DND-41 (cell line): Measurements from ENCODE around the gene IP6K3.

Experiments used
- ATAC-seq: fragments of 200-7000 bp; cut with Tn5 transposase; 3 replicates; pipeline ENCODE4 v1.9.1; 2021; ENCODE audit warnings: low read depth; ENCODE audit not compliant: insufficient read depth
- DNase-seq: peaks from one replicate; pipeline ENCODE4 v3.0.0-alpha.2; 2020
- H2AFZ ChIP-seq: 2 replicates; pipeline ENCODE4 v1.6.0; 2012; ENCODE audit warnings: low read depth, low read length
- H3K27ac ChIP-seq: 2 replicates; pipeline ENCODE4 v1.5.1; 2012; ENCODE audit warnings: low read length, inconsistent platforms
- H3K27me3 ChIP-seq: fragments of 200-600 bp; sonication (generic); 2 replicates; pipeline ENCODE4 v1.6.0; 2012; ENCODE audit warnings: low read length, mild to moderate bottlenecking, inconsistent platforms; ENCODE audit not compliant: insufficient read depth, poor library complexity
- H3K36me3 ChIP-seq: 2 replicates; pipeline ENCODE4 v1.5.1; 2012; ENCODE audit warnings: low read length, inconsistent platforms; ENCODE audit not compliant: insufficient read depth
- H3K4me1 ChIP-seq: 2 replicates; pipeline ENCODE4 v1.5.1; 2012; ENCODE audit warnings: mild to moderate bottlenecking, low read length; ENCODE audit not compliant: insufficient read depth
- H3K4me2 ChIP-seq: 2 replicates; pipeline ENCODE4 v1.6.0; 2012; ENCODE audit warnings: mild to moderate bottlenecking, moderate library complexity, low read length, inconsistent platforms; ENCODE audit not compliant: insufficient read depth
- H3K4me3 ChIP-seq, 2 experiments: fragments of 200-600 bp in 1 of 2; shearing (Covaris generic) in 1 of 2; 2 replicates each; pipeline ENCODE4 v1.5.1; 2012 to 2016; ENCODE audit warnings: inconsistent platforms in 2 of 2, low read length in 2 of 2, mild to moderate bottlenecking in 2 of 2, low read depth in 1 of 2, moderate library complexity in 1 of 2
- H3K79me2 ChIP-seq: 2 replicates; pipeline ENCODE4 v1.6.0; 2012; ENCODE audit warnings: low read length, inconsistent platforms; ENCODE audit not compliant: insufficient read depth
- H3K9ac ChIP-seq: 2 replicates; pipeline ENCODE4 v1.6.0; 2012; ENCODE audit warnings: low read depth, mild to moderate bottlenecking, inconsistent platforms, low read length, moderate library complexity
- H3K9me3 ChIP-seq: 2 replicates; pipeline ENCODE4 v1.5.1; 2012; ENCODE audit warnings: low read length, moderate library complexity, mild to moderate bottlenecking, inconsistent platforms; ENCODE audit not compliant: insufficient read depth, severe bottlenecking
- H4K20me1 ChIP-seq: 2 replicates; pipeline ENCODE4 v1.6.0; 2012; ENCODE audit warnings: low read length; ENCODE audit not compliant: insufficient read depth
- EZH2 ChIP-seq: IDR thresholded peaks from 3 replicates; pipeline ENCODE4 v1.6.1; 2012; ENCODE audit warnings: borderline replicate concordance, low read depth, mild to moderate bottlenecking, moderate library complexity, low read length, inconsistent platforms; ENCODE audit not compliant: severe bottlenecking
- TF ChIP-seq, protein P1 (sequence below): IDR thresholded peaks from 2 replicates; pipeline ENCODE4 v1.5.1; 2012; ENCODE audit warnings: borderline replicate concordance, low read length, moderate library complexity, mild to moderate bottlenecking; ENCODE audit not compliant: poor library complexity, severe bottlenecking; ENCODE audit errors: extremely low read depth

The IP6K3 gene

DNA sequence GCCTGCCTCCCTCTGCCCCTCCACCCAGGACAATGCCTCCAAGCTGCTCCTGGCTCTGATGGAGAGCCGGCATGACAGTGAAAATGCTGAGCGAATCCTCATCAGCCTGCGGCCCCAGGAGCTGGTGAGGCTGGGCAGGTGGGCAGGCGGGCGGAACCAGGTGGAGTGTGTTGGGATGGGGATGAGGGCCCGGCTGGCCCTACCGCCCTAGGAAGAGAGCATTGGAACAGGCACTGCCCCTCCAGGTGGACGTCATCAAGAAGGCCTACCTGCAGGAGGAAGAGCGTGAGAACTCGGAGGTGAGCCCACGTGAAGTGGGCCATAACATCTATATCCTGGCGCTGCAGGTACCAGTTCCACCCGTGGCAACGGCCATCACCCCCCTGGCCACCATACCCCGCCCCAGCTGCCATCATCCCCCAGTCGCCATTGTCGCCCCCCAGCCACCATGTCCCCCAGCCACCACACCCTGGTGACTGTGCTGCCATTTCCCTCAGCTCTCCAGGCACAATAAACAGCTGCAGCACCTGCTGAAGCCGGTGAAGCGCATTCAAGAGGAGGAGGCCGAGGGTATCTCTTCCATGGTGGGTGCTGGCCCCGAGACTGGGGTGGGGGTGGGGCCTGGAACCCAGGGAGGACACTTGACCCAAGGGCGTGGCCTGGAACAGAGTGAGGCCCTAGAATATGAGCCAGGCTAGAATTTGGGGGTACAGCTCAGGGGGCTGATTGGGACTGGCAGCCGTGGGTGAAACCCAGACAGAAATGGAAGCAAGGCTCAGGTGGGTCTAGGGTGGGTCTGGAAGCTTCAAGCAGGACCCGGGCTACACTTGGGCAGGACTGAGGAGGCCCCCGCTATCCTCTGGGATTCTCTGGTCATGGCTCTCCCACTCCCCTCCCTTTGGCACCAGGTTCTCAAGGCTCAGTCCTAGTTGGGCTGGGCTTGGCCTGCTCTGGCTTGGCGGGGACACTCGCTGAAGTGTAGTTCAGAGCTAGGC lies 59.4 kb downstream of the IP6K3 start:
- TF ChIP-seq, protein P1, sequence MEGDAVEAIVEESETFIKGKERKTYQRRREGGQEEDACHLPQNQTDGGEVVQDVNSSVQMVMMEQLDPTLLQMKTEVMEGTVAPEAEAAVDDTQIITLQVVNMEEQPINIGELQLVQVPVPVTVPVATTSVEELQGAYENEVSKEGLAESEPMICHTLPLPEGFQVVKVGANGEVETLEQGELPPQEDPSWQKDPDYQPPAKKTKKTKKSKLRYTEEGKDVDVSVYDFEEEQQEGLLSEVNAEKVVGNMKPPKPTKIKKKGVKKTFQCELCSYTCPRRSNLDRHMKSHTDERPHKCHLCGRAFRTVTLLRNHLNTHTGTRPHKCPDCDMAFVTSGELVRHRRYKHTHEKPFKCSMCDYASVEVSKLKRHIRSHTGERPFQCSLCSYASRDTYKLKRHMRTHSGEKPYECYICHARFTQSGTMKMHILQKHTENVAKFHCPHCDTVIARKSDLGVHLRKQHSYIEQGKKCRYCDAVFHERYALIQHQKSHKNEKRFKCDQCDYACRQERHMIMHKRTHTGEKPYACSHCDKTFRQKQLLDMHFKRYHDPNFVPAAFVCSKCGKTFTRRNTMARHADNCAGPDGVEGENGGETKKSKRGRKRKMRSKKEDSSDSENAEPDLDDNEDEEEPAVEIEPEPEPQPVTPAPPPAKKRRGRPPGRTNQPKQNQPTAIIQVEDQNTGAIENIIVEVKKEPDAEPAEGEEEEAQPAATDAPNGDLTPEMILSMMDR = no peak
- TF ChIP-seq EZH2 = no peak
- Histone ChIP-seq H3K79me2 (no peaks in the 10 kb centered on the region), H3K36me3 (peaks cover 99% of the 10 kb centered on the region), H4K20me1 (0 out of 2 replicates have a peak, but pooled peaks cover 3% of the 10 kb centered on the region), H3K4me2 (no peak overlapping the region), H3K27me3 (no peaks in the 10 kb centered on the region), H3K9ac (no peak overlapping the region), H3K4me3 (no peak overlapping the region), H3K27ac (no peak overlapping the region), H3K4me1 (no peaks in the 10 kb centered on the region), H2AFZ (no peak overlapping the region), H3K9me3 (no peaks in the 10 kb centered on the region)
- no peak for DNase-seq
- no peak for ATAC-seq

DNA sequence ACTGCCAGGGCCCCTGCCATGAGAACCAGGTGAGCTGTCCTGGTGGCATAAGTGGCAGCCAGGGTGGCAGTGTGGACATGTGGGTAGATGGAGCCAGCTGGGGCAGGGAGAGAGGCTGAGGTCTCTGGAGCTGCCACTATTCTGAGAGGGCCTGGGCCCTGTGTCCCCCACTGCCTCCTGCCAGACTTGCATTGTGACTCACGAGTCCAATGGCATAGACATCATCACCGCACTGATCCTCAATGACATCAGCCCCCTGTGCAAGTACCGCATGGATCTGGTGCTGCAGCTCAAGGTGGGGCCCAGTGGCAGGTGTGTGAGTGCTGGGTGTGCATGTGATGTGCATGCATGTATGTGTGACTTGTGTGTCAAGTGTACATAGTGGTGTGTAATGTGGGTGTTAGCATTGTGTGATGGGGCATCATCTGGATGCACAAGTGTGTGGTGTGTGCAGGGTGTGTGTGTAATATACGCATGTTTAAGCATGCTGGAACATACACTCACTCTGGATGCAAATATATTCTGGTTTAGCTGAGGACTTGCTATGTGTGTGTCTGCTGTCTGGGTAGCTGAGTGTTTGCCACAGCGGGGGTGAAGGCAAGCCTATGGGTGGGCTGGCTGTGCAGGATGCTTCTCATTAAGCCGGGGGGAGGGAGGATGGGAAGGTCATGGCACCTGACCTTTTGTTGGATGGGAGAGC lies 60.3 kb downstream of the IP6K3 start:
- H3K9me3 ChIP-seq = no peaks in the 10 kb centered on the region
- DNase-seq = no peak
- H3K9ac ChIP-seq = no peak overlapping the region
- no peaks in the 10 kb centered on the region for H3K4me1 ChIP-seq
- H3K4me3 ChIP-seq = no peak overlapping the region
- no peak overlapping the region for H3K27ac ChIP-seq
- ATAC-seq = no peak
- H3K36me3 ChIP-seq = peaks cover 99% of the 10 kb centered on the region
- H3K79me2 ChIP-seq = no peaks in the 10 kb centered on the region
- H3K27me3 ChIP-seq = no peaks in the 10 kb centered on the region
- no peak overlapping the region for H2AFZ ChIP-seq
- no peak overlapping the region for H3K4me2 ChIP-seq
- H4K20me1 ChIP-seq = 0 out of 2 replicates have a peak, but pooled peaks cover 3% of the 10 kb centered on the region
- TF ChIP-seq EZH2 = no peak
- TF ChIP-seq, protein P1 = no peak

DNA sequence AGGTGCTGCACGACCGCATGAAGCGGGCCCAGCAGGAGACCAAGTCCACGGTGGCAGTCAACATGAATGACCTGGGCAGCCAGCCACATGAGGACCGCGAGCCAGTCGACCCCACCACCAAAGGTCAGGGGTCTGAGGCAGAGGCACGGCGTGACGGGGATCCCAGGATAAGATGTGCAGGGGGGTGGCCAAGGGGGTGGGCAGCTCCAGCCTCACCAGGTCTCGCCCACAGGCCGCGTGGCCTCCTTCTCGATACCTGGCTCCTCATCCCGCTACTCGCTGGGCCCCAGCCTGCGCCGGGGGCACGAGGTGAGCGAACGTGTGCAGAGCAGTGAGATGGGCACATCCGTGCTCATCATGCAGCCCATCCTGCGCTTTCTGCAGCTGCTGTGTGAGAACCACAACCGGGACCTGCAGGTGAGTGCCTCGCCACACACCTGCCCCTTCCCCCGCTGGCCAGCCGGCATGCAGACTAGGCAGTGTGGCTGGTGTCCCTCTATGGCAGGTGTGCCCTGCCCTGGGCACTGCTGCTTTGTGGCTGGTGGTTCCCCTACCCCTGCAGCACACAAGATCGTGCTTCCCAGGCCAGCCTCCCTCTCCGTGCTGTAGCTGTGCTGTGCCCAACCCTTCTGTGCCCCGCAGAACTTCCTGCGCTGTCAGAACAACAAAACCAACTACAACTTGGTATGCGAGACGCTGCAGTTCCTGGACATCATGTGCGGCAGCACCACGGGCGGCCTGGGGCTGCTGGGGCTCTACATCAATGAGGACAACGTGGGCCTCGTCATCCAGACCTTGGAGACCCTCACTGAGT lies 61.1 kb downstream of the IP6K3 start:
- DNase-seq (no peak), ATAC-seq (no peak)
- H3K9me3 ChIP-seq = no peaks in the 10 kb centered on the region
- H3K4me3 ChIP-seq = no peak overlapping the region
- H3K79me2 ChIP-seq = no peaks in the 10 kb centered on the region
- no peak overlapping the region for H3K4me2 ChIP-seq
- H3K36me3 ChIP-seq = peaks cover 96% of the 10 kb centered on the region
- no peaks in the 10 kb centered on the region for H3K4me1 ChIP-seq
- TF ChIP-seq, protein P1 = no peak
- TF ChIP-seq EZH2 = no peak
- no peak overlapping the region for H3K27ac ChIP-seq
- H3K27me3 ChIP-seq = no peaks in the 10 kb centered on the region
- H4K20me1 ChIP-seq = 0 out of 2 replicates have a peak, but pooled peaks cover 3% of the 10 kb centered on the region
- no peak overlapping the region for H3K9ac ChIP-seq
- no peak overlapping the region for H2AFZ ChIP-seq
